Astrocyte (in vitro differentiated cells and primary cell): ENCODE measurements around the gene WFDC11.

ENCODE experiments used
- CTCF ChIP-seq: IDR thresholded peaks from 2 replicates; pipeline ENCODE4 v1.5.1; 2011; ENCODE audit warnings: low read depth, mild to moderate bottlenecking, inconsistent platforms, low read length, moderate library complexity; ENCODE audit not compliant: insufficient read depth
- EZH2 ChIP-seq: IDR thresholded peaks from 2 replicates; pipeline ENCODE4 v1.6.1; 2012; ENCODE audit warnings: mild to moderate bottlenecking, low read length, inconsistent platforms; ENCODE audit not compliant: insufficient read depth

DNA sequence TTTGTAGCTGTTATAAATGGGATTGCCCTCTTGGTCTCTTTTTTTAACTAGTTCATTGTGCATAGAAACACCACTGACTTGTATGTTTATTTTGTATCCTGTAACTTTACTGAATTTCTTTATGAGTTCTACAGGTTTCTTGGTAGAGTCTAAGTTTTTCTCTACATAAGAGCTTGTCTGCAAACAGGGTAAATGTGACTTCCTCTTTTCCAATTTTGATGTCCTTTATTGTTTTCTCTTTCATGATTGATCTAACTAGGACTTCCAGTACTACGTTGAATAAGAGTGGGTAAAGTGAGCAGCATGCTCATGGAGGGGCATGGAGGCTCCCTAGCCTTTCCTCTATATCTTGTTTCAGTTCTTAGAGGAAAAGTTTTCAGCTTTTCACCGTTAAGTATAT lies 43.5 kb downstream of the WFDC11 start:
- TF ChIP-seq CTCF: no peak
- no peak for TF ChIP-seq EZH2
